AG04449 (cell line): ENCODE measurements around the gene S100A12.
"Not testable (repeated sequence)": the region's sequence is repeated elsewhere in the genome, so short reads cannot be mapped to it uniquely, and the experiment has no call there.

Experiments used
- CTCF ChIA-PET: fragments of 350-600 bp; formaldehyde crosslinking; extraction: SDS; loops from one replicate; lab custom pipeline; 2021; ENCODE audit warnings: antibody characterized with exemption; lab: Yijun Ruan, JAX
- POLR2A ChIA-PET: fragments of 400-600, 350-600 bp; formaldehyde crosslinking; extraction: SDS; loops from one replicate; lab custom pipeline; 2020; ENCODE audit warnings: antibody characterized with exemption, inconsistent platforms; lab: Yijun Ruan, JAX
- DNase-seq: peaks from one replicate; pipeline ENCODE4 v3.0.0-alpha.2; 2010; ENCODE audit warnings: low read depth, low spot score
- H3K4me3 ChIP-seq: 2 replicates; pipeline ENCODE4 v1.5.1; 2011; ENCODE audit warnings: low read depth, mild to moderate bottlenecking, control low read depth, low read length
- TF ChIP-seq, protein P1 (sequence below): IDR thresholded peaks from one replicate; pipeline ENCODE4 v1.5.1; 2011; ENCODE audit warnings: mild to moderate bottlenecking, moderate library complexity, low read length, control low read depth, inconsistent platforms; ENCODE audit not compliant: insufficient read depth; ENCODE audit errors: missing control alignments

S100A12 gene

DNA sequence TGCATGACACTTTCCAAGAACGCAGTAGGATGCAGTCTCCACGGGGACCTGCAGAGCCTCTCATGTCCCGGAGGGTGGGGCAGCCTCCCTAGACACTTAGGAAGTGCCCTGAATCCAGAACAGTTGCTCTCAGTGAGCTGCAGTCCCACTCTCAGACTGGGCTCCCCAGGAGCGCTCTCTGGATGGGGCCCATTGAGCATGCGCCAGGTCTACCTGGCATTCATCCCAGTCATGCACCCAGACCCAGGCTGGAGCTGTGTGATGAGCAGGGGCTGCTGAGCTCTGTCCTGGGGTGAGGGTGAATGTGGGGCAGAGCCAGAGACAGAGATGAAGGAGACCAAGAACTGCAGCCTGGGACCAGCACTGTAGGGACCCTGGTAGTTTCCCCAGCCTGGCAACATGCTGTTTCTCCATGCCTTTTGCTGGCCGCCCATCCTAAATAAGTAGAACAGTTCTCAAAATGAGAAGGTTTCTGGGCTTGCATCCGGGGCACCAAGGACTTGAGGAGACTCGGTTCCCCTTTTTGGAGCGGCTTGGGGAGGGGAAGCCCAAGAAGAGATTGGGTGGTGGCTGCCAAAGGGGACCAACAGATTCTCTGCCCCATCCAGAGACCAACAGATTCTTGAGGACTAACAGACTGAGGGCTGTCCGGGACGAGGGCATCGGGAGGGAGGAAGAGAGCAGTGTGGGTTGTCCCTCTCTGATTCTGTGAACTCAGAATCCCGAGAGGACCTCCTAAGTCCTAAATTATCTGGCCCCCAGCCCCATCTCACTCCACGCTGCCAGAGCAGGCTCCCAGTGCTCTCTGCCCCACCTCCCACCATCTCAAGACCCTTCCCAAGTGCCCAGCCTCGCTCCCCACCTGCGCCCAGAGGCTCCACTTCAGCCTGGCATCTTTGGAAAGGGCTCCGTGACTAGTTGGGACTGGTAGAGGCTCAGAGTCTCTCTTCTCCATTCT lies 25.8 kb downstream of the S100A12 start:
- DNase-seq, result no peak
- H3K4me3 ChIP-seq, result no peak overlapping the region
- TF ChIP-seq, protein P1, sequence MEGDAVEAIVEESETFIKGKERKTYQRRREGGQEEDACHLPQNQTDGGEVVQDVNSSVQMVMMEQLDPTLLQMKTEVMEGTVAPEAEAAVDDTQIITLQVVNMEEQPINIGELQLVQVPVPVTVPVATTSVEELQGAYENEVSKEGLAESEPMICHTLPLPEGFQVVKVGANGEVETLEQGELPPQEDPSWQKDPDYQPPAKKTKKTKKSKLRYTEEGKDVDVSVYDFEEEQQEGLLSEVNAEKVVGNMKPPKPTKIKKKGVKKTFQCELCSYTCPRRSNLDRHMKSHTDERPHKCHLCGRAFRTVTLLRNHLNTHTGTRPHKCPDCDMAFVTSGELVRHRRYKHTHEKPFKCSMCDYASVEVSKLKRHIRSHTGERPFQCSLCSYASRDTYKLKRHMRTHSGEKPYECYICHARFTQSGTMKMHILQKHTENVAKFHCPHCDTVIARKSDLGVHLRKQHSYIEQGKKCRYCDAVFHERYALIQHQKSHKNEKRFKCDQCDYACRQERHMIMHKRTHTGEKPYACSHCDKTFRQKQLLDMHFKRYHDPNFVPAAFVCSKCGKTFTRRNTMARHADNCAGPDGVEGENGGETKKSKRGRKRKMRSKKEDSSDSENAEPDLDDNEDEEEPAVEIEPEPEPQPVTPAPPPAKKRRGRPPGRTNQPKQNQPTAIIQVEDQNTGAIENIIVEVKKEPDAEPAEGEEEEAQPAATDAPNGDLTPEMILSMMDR, result no peak
- POLR2A ChIA-PET, result no interaction called here
- CTCF ChIA-PET, result interaction anchor here (14.9 kb wide), 1 partner anchor 142 kb away, joined by 527 read pairs; no protein-coding TSS in a partner anchor

GRCh38 chr1:153348511-153349362 lies 26.7 kb downstream of the S100A12 start, which contains the start of gene PGLYRP4:
Gene PGLYRP4 (minus strand): TSS chr1:153348841. CDS start chr1:153347932, 909 bp downstream.
- POLR2A ChIA-PET, result no interaction called here
- CTCF ChIA-PET, result interaction anchor here (14.9 kb wide), 1 partner anchor 143 kb away, joined by 527 read pairs; no protein-coding TSS in a partner anchor
- TF ChIP-seq, protein P1, result no peak
- no peak within 1 kb of the TSS for H3K4me3 ChIP-seq
- DNase-seq, result no peak

DNA sequence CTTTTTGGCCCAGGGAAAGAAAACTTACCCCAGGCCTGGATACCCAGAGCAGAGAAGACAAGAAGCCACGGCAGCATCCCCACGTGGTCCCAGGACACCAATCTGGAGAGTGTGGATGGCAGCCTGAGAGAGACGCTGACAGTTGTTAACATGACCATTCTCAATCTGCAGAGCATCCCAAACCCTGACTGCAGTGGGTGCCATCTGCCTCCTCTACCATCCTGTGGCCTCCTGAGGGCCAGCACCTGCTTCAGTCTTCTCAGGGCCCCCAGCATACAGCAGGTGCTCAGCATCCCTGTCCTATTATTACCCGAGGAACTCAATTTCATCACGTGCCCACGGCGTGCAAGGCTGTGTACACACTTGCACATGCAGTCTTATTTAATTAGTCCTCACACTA lies 27.6 kb downstream of the S100A12 start:
- ChIA-PET CTCF (interaction anchor here (14.9 kb wide), 1 partner anchor 144 kb away, joined by 527 read pairs; no protein-coding TSS in a partner anchor), POLR2A (no interaction called here)
- DNase-seq, result no peak
- TF ChIP-seq, protein P1, result no peak
- H3K4me3 ChIP-seq, result no peak overlapping the region

GRCh38 chr1:153347049-153347448 lies 28.4 kb downstream of the S100A12 start:
- CTCF ChIA-PET, result interaction anchor here (1.5 to 1.9 kb wide), 2 partner anchors 9 to 148 kb away, joined by 6 to 7 read pairs; no protein-coding TSS in a partner anchor
- POLR2A ChIA-PET, DNase-seq, H3K4me3 ChIP-seq: not testable (repeated sequence)

- POLR2A ChIA-PET, result no interaction called here
- CTCF ChIA-PET, result interaction anchor here (1.1 to 1.9 kb wide), 3 partner anchors 9 to 150 kb away, joined by 3 to 7 read pairs (median 6); no protein-coding TSS in a partner anchor
- no peak overlapping the region for H3K4me3 ChIP-seq
- TF ChIP-seq, protein P1, result no peak
- no peak for DNase-seq
These were observed 29.2 kb downstream of the S100A12 start for GRCh38 chr1:153346077-153346723.
